ENCODE data around the gene AKAP8. TPM values are rescaled to one million over a fixed set of nuclear protein-coding genes. Genes with fewer than 3 reads are reported as not detected.

AKAP8 gene
- total and polyA plus RNA-seq, 2 experiments from 2014 or later = 22.4 to 36.5 TPM

- H3F3A ChIP-seq (replicated peaks; ENCODE audit: low read depth) = no peaks in the 10 kb centered on the region
- H3K4me1 ChIP-seq (ENCODE audit: insufficient read depth) = no peaks in the 10 kb centered on the region
- ATAC-seq (no peak), DNase-seq (ENCODE audit: low spot score) (no peak)
- H3K27ac ChIP-seq (ENCODE audit: low read depth) = no peak overlapping the region
- 0 out of 3 replicates have a peak, but pooled peaks cover 3% of the 10 kb centered on the region for H3K9me3 Mint-ChIP-seq
- no peaks in the 10 kb centered on the region for H3K9me2 ChIP-seq (ENCODE audit: insufficient read depth)
- no peaks in the 10 kb centered on the region for H3K4me1 Mint-ChIP-seq
- no peak overlapping the region for H3K27ac Mint-ChIP-seq
- peaks cover 16% of the 10 kb centered on the region for H4K20me1 ChIP-seq (replicated peaks; ENCODE audit: insufficient read depth)
- no peak overlapping the region for H3K4me3 ChIP-seq
- H3K27me3 ChIP-seq (ENCODE audit: insufficient read depth) = no peaks in the 10 kb centered on the region
- H2AFZ ChIP-seq = no peak overlapping the region
- H3K4me2 ChIP-seq = no peak overlapping the region
- H3K4me3 Mint-ChIP-seq = no peak overlapping the region
- H3K79me2 ChIP-seq (replicated peaks; ENCODE audit: insufficient read depth) = peaks cover 48% of the 10 kb centered on the region
- peaks cover 70% of the 10 kb centered on the region for H3K36me3 Mint-ChIP-seq (ENCODE audit: low read depth)
- peaks cover 32% of the 10 kb centered on the region for H3K36me3 ChIP-seq (ENCODE audit: insufficient read depth)
- H3K27me3 Mint-ChIP-seq (ENCODE audit: insufficient read depth, low read depth, poor library complexity) = peaks cover 13% of the 10 kb centered on the region
- TF ChIP-seq JUNB (IDR thresholded peaks at IDR 0.05; ENCODE audit: unreplicated experiment) (no peak), REST (IDR thresholded peaks at IDR 0.05; ENCODE audit: unreplicated experiment) (no peak), ETS1 (IDR thresholded peaks at IDR 0.05) (no peak), ZNF114 (CRISPR knock-in tag; IDR thresholded peaks at IDR 0.05) (no peak), NANOG (IDR thresholded peaks at IDR 0.05; ENCODE audit: borderline replicate concordance) (no peak), EZH2phosphoT487 (IDR thresholded peaks at IDR 0.05; ENCODE audit: unreplicated experiment) (no peak), POLR2AphosphoS5 (IDR thresholded peaks at IDR 0.05; ENCODE audit: low read depth) (no peak), CREB1 (CRISPR knock-in tag; IDR thresholded peaks at IDR 0.05; ENCODE audit: low read depth) (no peak), ZNF331 (CRISPR knock-in tag; IDR thresholded peaks at IDR 0.05; ENCODE audit: low read depth) (no peak), ZNF462 (CRISPR knock-in tag; IDR thresholded peaks at IDR 0.05) (no peak), EZH2 (IDR thresholded peaks at IDR 0.05; ENCODE audit: low read depth, unreplicated experiment) (no peak), STAT1 (IDR thresholded peaks at IDR 0.05; ENCODE audit: unreplicated experiment) (no peak)
- TF ChIP-seq, protein P1, sequence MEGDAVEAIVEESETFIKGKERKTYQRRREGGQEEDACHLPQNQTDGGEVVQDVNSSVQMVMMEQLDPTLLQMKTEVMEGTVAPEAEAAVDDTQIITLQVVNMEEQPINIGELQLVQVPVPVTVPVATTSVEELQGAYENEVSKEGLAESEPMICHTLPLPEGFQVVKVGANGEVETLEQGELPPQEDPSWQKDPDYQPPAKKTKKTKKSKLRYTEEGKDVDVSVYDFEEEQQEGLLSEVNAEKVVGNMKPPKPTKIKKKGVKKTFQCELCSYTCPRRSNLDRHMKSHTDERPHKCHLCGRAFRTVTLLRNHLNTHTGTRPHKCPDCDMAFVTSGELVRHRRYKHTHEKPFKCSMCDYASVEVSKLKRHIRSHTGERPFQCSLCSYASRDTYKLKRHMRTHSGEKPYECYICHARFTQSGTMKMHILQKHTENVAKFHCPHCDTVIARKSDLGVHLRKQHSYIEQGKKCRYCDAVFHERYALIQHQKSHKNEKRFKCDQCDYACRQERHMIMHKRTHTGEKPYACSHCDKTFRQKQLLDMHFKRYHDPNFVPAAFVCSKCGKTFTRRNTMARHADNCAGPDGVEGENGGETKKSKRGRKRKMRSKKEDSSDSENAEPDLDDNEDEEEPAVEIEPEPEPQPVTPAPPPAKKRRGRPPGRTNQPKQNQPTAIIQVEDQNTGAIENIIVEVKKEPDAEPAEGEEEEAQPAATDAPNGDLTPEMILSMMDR (conservative IDR thresholded peaks at IDR 0.05; ENCODE audit: low read depth in 2 of 2) = no peak
These were observed 8.5 kb downstream of the AKAP8 start for GRCh38 chr19:15371119-15371518.

Measured in GM23338 (cell line).